Measurements from ENCODE around the gene ATP1B4. TPM values are rescaled to one million over a fixed set of nuclear protein-coding genes. Genes with fewer than 3 reads are reported as not detected.

The ATP1B4 gene
- total RNA-seq (not detected), polyA plus RNA-seq (ENCODE audit: insufficient read length in 6 of 6) (under 1 TPM in 3 of 6 donors, not detected in 3; 0.04 to 0.08 (median 0.04) TPM)
- long read RNA-seq, donor 1, result 0 reads
- long read RNA-seq, donor 2, result 0 reads
- long read RNA-seq, donor 3, result 0 reads
- long read RNA-seq, donor 4, result 0 reads
- long read RNA-seq, donor 5, result 0 reads
- long read RNA-seq, donor 6, result 0 reads
- long read RNA-seq, donor 7, result 0 reads
- long read RNA-seq, donor 8, result 0 reads
- long read RNA-seq, donor 9, result 0 reads
- long read RNA-seq, donor 10, result 0 reads
- long read RNA-seq, donor 11, result 0 reads
- long read RNA-seq, donor 12, result 0 reads

DNA sequence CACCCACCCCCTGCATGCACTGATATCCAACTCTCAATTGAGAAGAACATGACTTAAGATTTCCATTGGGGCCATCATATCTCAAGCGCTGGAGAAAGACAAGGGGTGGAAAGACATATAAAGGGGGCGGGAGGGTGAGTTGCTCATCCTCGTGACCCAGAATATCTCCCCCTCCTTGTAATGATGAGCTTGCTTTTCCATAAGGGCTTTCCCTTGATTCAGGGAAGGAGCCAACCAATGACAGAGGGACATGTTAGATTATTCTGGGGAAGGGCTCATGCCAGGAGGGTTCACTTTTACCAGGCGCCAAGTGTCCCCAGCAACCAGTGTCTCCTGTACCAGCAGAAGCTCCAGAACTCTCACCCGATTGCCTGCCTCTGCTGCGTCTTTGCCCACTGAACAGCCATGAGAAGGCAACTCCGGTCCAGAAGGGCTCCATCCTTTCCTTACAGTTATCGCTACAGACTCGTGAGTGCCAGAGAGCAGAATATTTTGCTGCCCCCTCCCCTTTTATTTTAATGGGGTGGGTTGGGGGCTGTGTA, at the start of gene ATP1B4:
Gene ATP1B4, plus strand, starts transcription at position 326 of the 542 bp plus-strand sequence. Its CDS starts 80 bp downstream, at position 406.
- H3K27me3 ChIP-seq, result no peaks in the 10 kb centered on the region
- ATAC-seq, result no peak
- TF ChIP-seq, protein P1, sequence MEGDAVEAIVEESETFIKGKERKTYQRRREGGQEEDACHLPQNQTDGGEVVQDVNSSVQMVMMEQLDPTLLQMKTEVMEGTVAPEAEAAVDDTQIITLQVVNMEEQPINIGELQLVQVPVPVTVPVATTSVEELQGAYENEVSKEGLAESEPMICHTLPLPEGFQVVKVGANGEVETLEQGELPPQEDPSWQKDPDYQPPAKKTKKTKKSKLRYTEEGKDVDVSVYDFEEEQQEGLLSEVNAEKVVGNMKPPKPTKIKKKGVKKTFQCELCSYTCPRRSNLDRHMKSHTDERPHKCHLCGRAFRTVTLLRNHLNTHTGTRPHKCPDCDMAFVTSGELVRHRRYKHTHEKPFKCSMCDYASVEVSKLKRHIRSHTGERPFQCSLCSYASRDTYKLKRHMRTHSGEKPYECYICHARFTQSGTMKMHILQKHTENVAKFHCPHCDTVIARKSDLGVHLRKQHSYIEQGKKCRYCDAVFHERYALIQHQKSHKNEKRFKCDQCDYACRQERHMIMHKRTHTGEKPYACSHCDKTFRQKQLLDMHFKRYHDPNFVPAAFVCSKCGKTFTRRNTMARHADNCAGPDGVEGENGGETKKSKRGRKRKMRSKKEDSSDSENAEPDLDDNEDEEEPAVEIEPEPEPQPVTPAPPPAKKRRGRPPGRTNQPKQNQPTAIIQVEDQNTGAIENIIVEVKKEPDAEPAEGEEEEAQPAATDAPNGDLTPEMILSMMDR (IDR thresholded peaks at IDR 0.05), result no peak

DNA sequence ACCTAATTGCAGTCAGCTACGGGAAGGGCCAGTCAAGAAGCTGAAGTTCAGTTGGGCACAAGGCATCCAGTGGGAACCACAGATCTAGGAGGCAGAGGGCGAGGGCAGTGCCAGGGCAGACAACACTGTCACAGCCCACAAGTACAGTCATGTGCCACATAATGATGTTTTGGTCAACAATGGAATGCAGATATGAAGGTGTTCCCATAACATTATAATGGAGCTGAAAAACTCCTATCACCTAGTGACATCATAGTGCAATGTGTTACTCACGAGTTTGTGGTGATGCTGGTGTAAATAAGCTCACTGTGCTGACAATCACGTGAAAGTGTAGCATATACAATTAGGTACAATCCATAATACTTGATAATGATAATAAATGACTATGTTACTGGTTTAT, 46.1 kb upstream of the ATP1B4 start:
- no peak overlapping the region for H3K4me3 ChIP-seq
- TF ChIP-seq, protein P1 (IDR thresholded peaks at IDR 0.05), result no peak
- H3K9me3 ChIP-seq, result no peaks in the 10 kb centered on the region
- peaks cover 0 to 11% of the 10 kb centered on the region in 2 donors for H3K27me3 ChIP-seq
- peaks cover 0 to 4% of the 10 kb centered on the region in 2 donors for H3K4me1 ChIP-seq
- no peaks in the 10 kb centered on the region for H3K36me3 ChIP-seq
- ATAC-seq (no peak), DNase-seq (no peak)
- intact Hi-C loops (cut with DNase I), result no loop called here
- no peak overlapping the region for H3K27ac ChIP-seq

More for the DNA sequence above, at the start of gene ATP1B4:
- Histone ChIP-seq H3K36me3 (no peaks in the 10 kb centered on the region), H3K9me3 (no peaks in the 10 kb centered on the region), H3K27ac (no peak within 1 kb of the TSS), H3K4me3 (no peak within 1 kb of the TSS), H3K4me1 (no peaks in the 10 kb centered on the region)
- intact Hi-C loops (cut with DNase I), result no loop called here
- no peak for DNase-seq

DNA sequence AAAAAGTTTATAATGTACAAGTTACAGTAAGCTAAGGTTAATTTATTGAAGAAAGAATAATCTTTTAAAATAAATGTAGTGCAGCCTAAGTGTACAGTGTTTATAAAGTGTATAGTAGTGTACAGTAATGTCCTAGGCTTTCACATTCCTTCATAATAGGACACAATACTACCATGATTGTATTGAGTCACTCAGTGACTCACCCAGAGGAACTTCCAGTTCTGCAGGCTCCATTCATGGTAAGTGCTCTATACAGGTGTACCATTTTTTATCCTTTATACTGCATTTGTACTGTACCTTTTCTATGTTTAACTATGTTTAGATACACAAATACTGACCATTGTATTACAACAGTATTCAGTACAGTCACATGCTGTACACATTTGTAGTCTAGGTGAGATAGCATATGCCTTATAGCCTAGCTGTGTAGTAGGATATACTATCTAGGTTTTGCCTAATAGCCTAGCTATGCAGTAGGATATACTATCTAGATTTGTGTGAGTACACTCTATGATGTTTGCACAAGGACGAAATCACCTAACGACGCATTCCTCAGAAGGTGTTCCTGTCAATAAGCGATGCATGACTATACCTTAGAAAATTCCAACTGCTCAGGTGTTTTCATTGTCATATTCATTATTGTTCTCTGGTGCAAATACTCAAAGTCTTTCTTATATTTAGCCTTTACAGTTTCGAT, 45.2 kb upstream of the ATP1B4 start:
- DNase-seq (no peak), ATAC-seq (peak; percentile 86)
- Histone ChIP-seq H3K4me3 (no peak overlapping the region), H3K4me1 (no peaks in the 10 kb centered on the region), H3K9me3 (no peaks in the 10 kb centered on the region), H3K27me3 (peaks cover 0 to 3% of the 10 kb centered on the region in 2 donors), H3K27ac (no peak overlapping the region), H3K36me3 (no peaks in the 10 kb centered on the region)
- TF ChIP-seq, protein P1 (IDR thresholded peaks at IDR 0.05), result no peak
- intact Hi-C loops (cut with DNase I), result no loop called here

DNA sequence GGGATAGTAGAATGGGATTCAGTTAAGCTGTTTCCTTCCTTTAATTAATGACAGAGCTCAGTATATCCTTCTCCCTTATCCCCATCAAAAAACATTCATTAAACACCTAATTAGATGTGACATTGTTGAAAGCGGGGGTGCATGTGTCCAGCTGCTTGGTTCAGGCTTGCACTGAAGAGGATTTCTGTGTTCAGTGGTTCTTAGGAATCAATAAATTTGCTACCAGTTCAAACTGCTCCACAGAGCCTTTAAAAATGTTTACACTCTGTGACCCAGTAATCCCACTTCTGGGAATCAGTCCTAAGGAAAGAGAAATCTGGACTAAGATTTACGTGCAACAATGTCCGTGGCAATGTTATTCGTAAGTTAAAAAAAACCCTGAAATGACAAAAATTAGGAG, 43.5 kb upstream of the ATP1B4 start:
- intact Hi-C loops (cut with DNase I), result no loop called here
- TF ChIP-seq, protein P1 (IDR thresholded peaks at IDR 0.05), result no peak
- H3K27ac ChIP-seq, result no peak overlapping the region
- ATAC-seq, result no peak
- DNase-seq, result no peak
- no peaks in the 10 kb centered on the region for H3K27me3 ChIP-seq
- no peaks in the 10 kb centered on the region for H3K4me1 ChIP-seq
- H3K9me3 ChIP-seq, result no peaks in the 10 kb centered on the region
- H3K4me3 ChIP-seq, result no peak overlapping the region
- H3K36me3 ChIP-seq, result no peaks in the 10 kb centered on the region

All from left lung (tissue), 14 donors.